ENCODE measurements around the gene PANX2. TPM values are rescaled to one million over a fixed set of nuclear protein-coding genes. Genes with fewer than 3 reads are reported as not detected.

Gene PANX2
- total RNA-seq, 1 donor from 2014 or later: 3.0 TPM

- no peak for TF ChIP-seq CTCF (IDR thresholded peaks at IDR 0.05)
- peaks cover 16% of the 10 kb centered on the region for H3K4me1 Mint-ChIP-seq (ENCODE audit: low read depth)
- H3K9me3 Mint-ChIP-seq (ENCODE audit: low read depth): no peaks in the 10 kb centered on the region
- H3K4me3 Mint-ChIP-seq (ENCODE audit: unreplicated experiment): no peak overlapping the region
- H3K36me3 Mint-ChIP-seq (ENCODE audit: low read depth): peaks cover 13% of the 10 kb centered on the region
- DNase-seq (ENCODE audit: low spot score): no peak
- no peak overlapping the region for H3K27ac Mint-ChIP-seq (ENCODE audit: unreplicated experiment)
- no peaks in the 10 kb centered on the region for H3K27me3 Mint-ChIP-seq (ENCODE audit: low read depth)
Measured at GRCh38 chr22:50205781-50206569, 35.4 kb downstream of the PANX2 start.

GRCh38 chr22:50206599-50206998, 36.1 kb downstream of the PANX2 start:
- Mint-ChIP-seq H3K4me1 (ENCODE audit: low read depth) (peaks cover 16% of the 10 kb centered on the region), H3K27ac (ENCODE audit: unreplicated experiment) (no peak overlapping the region), H3K4me3 (ENCODE audit: unreplicated experiment) (no peak overlapping the region), H3K9me3 (ENCODE audit: low read depth) (no peaks in the 10 kb centered on the region), H3K27me3 (ENCODE audit: low read depth) (no peaks in the 10 kb centered on the region), H3K36me3 (ENCODE audit: low read depth) (peaks cover 15% of the 10 kb centered on the region)
- no peak for DNase-seq (ENCODE audit: low spot score)
- peak; percentile 75 for TF ChIP-seq CTCF (IDR thresholded peaks at IDR 0.05)

GRCh38 chr22:50207383-50208140, 37.0 kb downstream of the PANX2 start:
- H3K36me3 Mint-ChIP-seq (ENCODE audit: low read depth): peaks cover 17% of the 10 kb centered on the region
- peaks cover 8% of the 10 kb centered on the region for H3K4me1 Mint-ChIP-seq (ENCODE audit: low read depth)
- H3K4me3 Mint-ChIP-seq (ENCODE audit: unreplicated experiment): no peak overlapping the region
- TF ChIP-seq CTCF (IDR thresholded peaks at IDR 0.05): no peak
- DNase-seq (ENCODE audit: low spot score): no peak
- no peaks in the 10 kb centered on the region for H3K9me3 Mint-ChIP-seq (ENCODE audit: low read depth)
- H3K27me3 Mint-ChIP-seq (ENCODE audit: low read depth): no peaks in the 10 kb centered on the region
- H3K27ac Mint-ChIP-seq (ENCODE audit: unreplicated experiment): no peak overlapping the region

- Mint-ChIP-seq H3K27ac (ENCODE audit: unreplicated experiment) (no peak overlapping the region), H3K4me1 (ENCODE audit: low read depth) (peaks cover 6% of the 10 kb centered on the region), H3K9me3 (ENCODE audit: low read depth) (no peaks in the 10 kb centered on the region), H3K27me3 (ENCODE audit: low read depth) (no peaks in the 10 kb centered on the region), H3K36me3 (ENCODE audit: low read depth) (peaks cover 20% of the 10 kb centered on the region), H3K4me3 (ENCODE audit: unreplicated experiment) (no peak overlapping the region)
- no peak for TF ChIP-seq CTCF (IDR thresholded peaks at IDR 0.05)
- DNase-seq (ENCODE audit: low spot score): no peak
Measured at GRCh38 chr22:50208430-50208938, 38.0 kb downstream of the PANX2 start.

Data from chondrocyte (in vitro differentiated cells).